ENCODE data around the gene CCDC34. TPM values are rescaled to one million over a fixed set of nuclear protein-coding genes. Genes with fewer than 3 reads are reported as not detected.

The CCDC34 gene
- total RNA-seq, 1 experiment from 2014 or later, result 18.7 TPM

DNA sequence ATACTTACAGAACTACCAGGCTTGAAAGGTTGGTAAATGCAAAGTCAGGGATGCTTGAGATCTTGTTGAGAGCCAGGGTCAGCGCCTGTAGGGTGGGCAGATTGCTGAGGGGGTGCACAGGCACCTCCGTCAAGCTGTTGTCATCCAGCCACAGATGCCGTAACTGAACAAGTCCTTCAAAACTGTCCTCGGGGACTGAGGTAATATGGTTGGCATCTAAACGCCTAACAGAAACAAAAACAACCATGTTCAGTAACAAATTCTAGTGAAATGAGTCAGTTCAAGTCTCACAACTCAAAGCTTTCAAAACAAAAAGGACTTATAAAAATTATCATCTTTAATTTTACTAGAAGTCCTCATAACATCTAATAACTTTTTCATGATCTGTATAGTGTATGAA is 22.2 kb upstream of the CCDC34 start:
- no peaks in the 10 kb centered on the region for H3K4me1 ChIP-seq (ENCODE audit: control insufficient read depth in 1 of 2, insufficient read depth in 2 of 2, low read length in 2 of 2)
- intact Hi-C loops (cut with micrococcal nuclease), result no loop called here
- H3K9me2 ChIP-seq (ENCODE audit: insufficient read depth), result 0 out of 2 replicates have a peak, but pooled peaks cover 2% of the 10 kb centered on the region
- ChIA-PET CTCF (no interaction called here), RAD21 (ENCODE audit: low non-redundant PET in 1 of 2, low total read pairs in 2 of 2, uncharacterized antibody in 2 of 2, unreplicated experiment in 2 of 2) (no interaction called here), POLR2A (no interaction called here)
- H3K27me3 ChIP-seq (ENCODE audit: insufficient read depth, low read length), result no peaks in the 10 kb centered on the region
- no peaks in the 10 kb centered on the region for H4K20me1 ChIP-seq (ENCODE audit: insufficient read depth)
- no peak overlapping the region for H3K4me3 ChIP-seq (replicated peaks in 1 of 2; ENCODE audit: low read depth in 1 of 2, low read length in 2 of 2)
- H3K4me2 ChIP-seq (ENCODE audit: low read length), result no peak overlapping the region
- no peak overlapping the region for H2AFZ ChIP-seq (ENCODE audit: low read depth, low read length, poor library complexity, severe bottlenecking)
- H3K36me3 ChIP-seq (ENCODE audit: control insufficient read depth in 1 of 2, insufficient read depth in 2 of 2, low read length in 2 of 2), result no peaks in the 10 kb centered on the region
- no peak overlapping the region for H3K27ac ChIP-seq (ENCODE audit: low read depth, low read length)
- DNase-seq (ENCODE audit: low read depth, low spot score) (no peak), ATAC-seq (no peak)
- H3K9me3 ChIP-seq (ENCODE audit: control insufficient read depth in 1 of 2, insufficient read depth in 1 of 2, low read depth in 1 of 2, low read length in 2 of 2), result no peaks in the 10 kb centered on the region
- no TSS peak for BruUV-seq (replicated peaks)
- no peak for TF ChIP-seq CBX3 (IDR thresholded peaks at IDR 0.05; ENCODE audit: low read depth)
- no peak for TF ChIP-seq EGR1 (IDR thresholded peaks at IDR 0.05; ENCODE audit: low read depth)
- TF ChIP-seq, protein P1, sequence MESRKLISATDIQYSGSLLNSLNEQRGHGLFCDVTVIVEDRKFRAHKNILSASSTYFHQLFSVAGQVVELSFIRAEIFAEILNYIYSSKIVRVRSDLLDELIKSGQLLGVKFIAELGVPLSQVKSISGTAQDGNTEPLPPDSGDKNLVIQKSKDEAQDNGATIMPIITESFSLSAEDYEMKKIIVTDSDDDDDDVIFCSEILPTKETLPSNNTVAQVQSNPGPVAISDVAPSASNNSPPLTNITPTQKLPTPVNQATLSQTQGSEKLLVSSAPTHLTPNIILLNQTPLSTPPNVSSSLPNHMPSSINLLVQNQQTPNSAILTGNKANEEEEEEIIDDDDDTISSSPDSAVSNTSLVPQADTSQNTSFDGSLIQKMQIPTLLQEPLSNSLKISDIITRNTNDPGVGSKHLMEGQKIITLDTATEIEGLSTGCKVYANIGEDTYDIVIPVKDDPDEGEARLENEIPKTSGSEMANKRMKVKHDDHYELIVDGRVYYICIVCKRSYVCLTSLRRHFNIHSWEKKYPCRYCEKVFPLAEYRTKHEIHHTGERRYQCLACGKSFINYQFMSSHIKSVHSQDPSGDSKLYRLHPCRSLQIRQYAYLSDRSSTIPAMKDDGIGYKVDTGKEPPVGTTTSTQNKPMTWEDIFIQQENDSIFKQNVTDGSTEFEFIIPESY (IDR thresholded peaks at IDR 0.05; ENCODE audit: extremely low read depth, insufficient replicate concordance, low read length), result no peak
- TF ChIP-seq ELF1 (IDR thresholded peaks at IDR 0.05; ENCODE audit: borderline replicate concordance, low read depth), result no peak
- H3K79me2 ChIP-seq (ENCODE audit: insufficient read depth, low read length), result no peaks in the 10 kb centered on the region
- H3K9ac ChIP-seq (ENCODE audit: low read length), result no peak overlapping the region

DNA sequence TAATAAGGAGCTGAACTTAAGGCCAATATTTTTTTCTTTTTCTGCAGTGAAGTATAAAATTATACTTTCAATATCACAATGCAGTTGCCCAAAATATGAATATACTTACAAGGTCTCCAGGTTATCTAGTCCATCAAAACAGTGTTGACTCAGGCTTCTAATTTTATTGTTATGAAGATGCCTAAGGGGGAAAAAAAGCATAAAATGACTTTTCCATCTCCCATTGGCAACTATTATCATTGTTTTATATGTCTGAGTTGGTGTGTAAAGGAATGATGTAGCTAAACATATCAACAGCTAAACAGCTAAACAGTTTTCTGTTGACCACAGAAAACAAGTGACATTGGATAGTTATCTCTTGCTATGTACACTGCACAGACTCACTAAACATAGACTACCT is 21.2 kb upstream of the CCDC34 start:
- intact Hi-C loops (cut with micrococcal nuclease), result no loop called here

More for the DNA sequence above, 21.2 kb upstream of the CCDC34 start:
- RAD21 ChIA-PET (ENCODE audit: low non-redundant PET in 1 of 2, low total read pairs in 2 of 2, uncharacterized antibody in 2 of 2, unreplicated experiment in 2 of 2), result no interaction called here
- no TSS peak for BruUV-seq (replicated peaks)
- Histone ChIP-seq H2AFZ (ENCODE audit: low read depth, low read length, poor library complexity, severe bottlenecking) (no peak overlapping the region), H3K27ac (ENCODE audit: low read depth, low read length) (no peak overlapping the region), H3K9me2 (ENCODE audit: insufficient read depth) (0 out of 2 replicates have a peak, but pooled peaks cover 2% of the 10 kb centered on the region), H3K79me2 (ENCODE audit: insufficient read depth, low read length) (no peaks in the 10 kb centered on the region), H3K4me1 (ENCODE audit: control insufficient read depth in 1 of 2, insufficient read depth in 2 of 2, low read length in 2 of 2) (no peaks in the 10 kb centered on the region), H3K4me3 (replicated peaks in 1 of 2; ENCODE audit: low read depth in 1 of 2, low read length in 2 of 2) (no peak overlapping the region), H3K27me3 (ENCODE audit: insufficient read depth, low read length) (no peaks in the 10 kb centered on the region), H3K9me3 (ENCODE audit: control insufficient read depth in 1 of 2, insufficient read depth in 1 of 2, low read depth in 1 of 2, low read length in 2 of 2) (no peaks in the 10 kb centered on the region), H3K36me3 (ENCODE audit: control insufficient read depth in 1 of 2, insufficient read depth in 2 of 2, low read length in 2 of 2) (no peaks in the 10 kb centered on the region), H3K9ac (ENCODE audit: low read length) (no peak overlapping the region), H4K20me1 (ENCODE audit: insufficient read depth) (no peaks in the 10 kb centered on the region), H3K4me2 (ENCODE audit: low read length) (no peak overlapping the region)
- CTCF ChIA-PET, result interaction anchor here (1.4 kb wide), 1 partner anchor 12 kb away, joined by 3 read pairs; no protein-coding TSS in a partner anchor
- POLR2A ChIA-PET, result no interaction called here
- DNase-seq (ENCODE audit: low read depth, low spot score) (no peak), ATAC-seq (no peak)
- no peak for TF ChIP-seq EZH2 (IDR thresholded peaks at IDR 0.05)
- no peak for TF ChIP-seq ZNF274 (IDR thresholded peaks at IDR 0.05; ENCODE audit: low read depth, low read length)
- no peak for TF ChIP-seq ELF1 (IDR thresholded peaks at IDR 0.05; ENCODE audit: borderline replicate concordance, low read depth)
- no peak for TF ChIP-seq CBX3 (IDR thresholded peaks at IDR 0.05; ENCODE audit: low read depth)
- no peak for TF ChIP-seq EGR1 (IDR thresholded peaks at IDR 0.05; ENCODE audit: low read depth)
- TF ChIP-seq, protein P1 (IDR thresholded peaks at IDR 0.05; ENCODE audit: extremely low read depth, insufficient replicate concordance, low read length), result no peak
- TF ChIP-seq POLR2A (IDR thresholded peaks at IDR 0.05; ENCODE audit: borderline replicate concordance, extremely low read depth, insufficient read depth, insufficient read length), result no peak
- no peak for TF ChIP-seq CEBPB (IDR thresholded peaks at IDR 0.05; ENCODE audit: low read depth)
- no peak for TF ChIP-seq SIN3A (IDR thresholded peaks at IDR 0.05; ENCODE audit: low read depth)
- TF ChIP-seq ZFX (IDR thresholded peaks at IDR 0.05), result no peak
- TF ChIP-seq FOSL1 (IDR thresholded peaks at IDR 0.05; ENCODE audit: low read depth), result no peak
- TF ChIP-seq, protein P2, sequence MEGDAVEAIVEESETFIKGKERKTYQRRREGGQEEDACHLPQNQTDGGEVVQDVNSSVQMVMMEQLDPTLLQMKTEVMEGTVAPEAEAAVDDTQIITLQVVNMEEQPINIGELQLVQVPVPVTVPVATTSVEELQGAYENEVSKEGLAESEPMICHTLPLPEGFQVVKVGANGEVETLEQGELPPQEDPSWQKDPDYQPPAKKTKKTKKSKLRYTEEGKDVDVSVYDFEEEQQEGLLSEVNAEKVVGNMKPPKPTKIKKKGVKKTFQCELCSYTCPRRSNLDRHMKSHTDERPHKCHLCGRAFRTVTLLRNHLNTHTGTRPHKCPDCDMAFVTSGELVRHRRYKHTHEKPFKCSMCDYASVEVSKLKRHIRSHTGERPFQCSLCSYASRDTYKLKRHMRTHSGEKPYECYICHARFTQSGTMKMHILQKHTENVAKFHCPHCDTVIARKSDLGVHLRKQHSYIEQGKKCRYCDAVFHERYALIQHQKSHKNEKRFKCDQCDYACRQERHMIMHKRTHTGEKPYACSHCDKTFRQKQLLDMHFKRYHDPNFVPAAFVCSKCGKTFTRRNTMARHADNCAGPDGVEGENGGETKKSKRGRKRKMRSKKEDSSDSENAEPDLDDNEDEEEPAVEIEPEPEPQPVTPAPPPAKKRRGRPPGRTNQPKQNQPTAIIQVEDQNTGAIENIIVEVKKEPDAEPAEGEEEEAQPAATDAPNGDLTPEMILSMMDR (IDR thresholded peaks at IDR 0.05 in 2 of 3, conservative IDR thresholded peaks at IDR 0.05 in 1 of 3; ENCODE audit: borderline replicate concordance in 1 of 3, insufficient read depth in 1 of 3, low read depth in 2 of 3, low read length in 2 of 3), result no peak
- no peak for TF ChIP-seq RAD21 (IDR thresholded peaks at IDR 0.05; ENCODE audit: low read depth)

All from HCT116 (cell line).